HepG2 (cell line): Measurements from ENCODE around the gene DTNB. TPM values are rescaled to one million over a fixed set of nuclear protein-coding genes. Genes with fewer than 3 reads are reported as not detected.

Experiments used
- GTF2F1 ChIP-seq: fragments of 150-350 bp; IDR thresholded peaks from 2 replicates; pipeline ENCODE4 v1.6.1; 2014; ENCODE audit warnings: low read length
- HNRNPLL ChIP-seq: fragments of 200-400 bp; formaldehyde crosslinking; IDR thresholded peaks from 2 replicates; pipeline ENCODE4 v1.6.1; 2017; ENCODE audit warnings: mild to moderate bottlenecking, low read depth, low read length; ENCODE audit not compliant: poor library complexity, severe bottlenecking
- KLF6 ChIP-seq: IDR thresholded peaks from 2 replicates; pipeline ENCODE4 v1.8.0; 2016; ENCODE audit warnings: missing biosample characterization, missing genetic modification reagents
- NFE2L2 ChIP-seq: fragments of 150-350 bp; IDR thresholded peaks from 2 replicates; pipeline ENCODE4 v1.6.1; 2014; ENCODE audit warnings: low read length
- NR2F6 ChIP-seq, 2 experiments: IDR thresholded peaks; 2 replicates each; pipeline ENCODE4 v1.6.1; 2016; ENCODE audit warnings: antibody characterized with exemption in 1 of 2, mild to moderate bottlenecking in 1 of 2
- PAXIP1 ChIP-seq: sonication (generic); formaldehyde crosslinking; conservative IDR thresholded peaks from 2 replicates; pipeline ENCODE4 v1.4.0; 2020; ENCODE audit warnings: mild to moderate bottlenecking, missing genetic modification reagents, moderate library complexity
- SIN3B ChIP-seq: fragments of 150-350 bp; IDR thresholded peaks from 2 replicates; pipeline ENCODE4 v1.6.1; 2014; ENCODE audit warnings: low read length
- TEF ChIP-seq: sonication (generic); formaldehyde crosslinking; IDR thresholded peaks from 2 replicates; pipeline ENCODE4 v1.5.0; 2020; ENCODE audit warnings: missing genetic modification reagents
- ZBED4 ChIP-seq: sonication (generic); formaldehyde crosslinking; IDR thresholded peaks from 2 replicates; pipeline ENCODE4 v1.4.0; 2020; ENCODE audit warnings: missing genetic modification reagents, borderline replicate concordance
- ZFYVE20 ChIP-seq: sonication (generic); formaldehyde crosslinking; IDR thresholded peaks from 2 replicates; pipeline ENCODE4 v1.8.0; 2023; ENCODE audit warnings: low read depth, mild to moderate bottlenecking, moderate library complexity, missing genetic modification reagents, borderline replicate concordance
- ZMAT3 ChIP-seq: sonication (generic); formaldehyde crosslinking; conservative IDR thresholded peaks from 2 replicates; pipeline ENCODE4 v1.7.0; 2021; ENCODE audit warnings: missing genetic modification reagents
- ZNF207 ChIP-seq: fragments of 450-650 bp; IDR thresholded peaks from 2 replicates; pipeline ENCODE4 v1.6.1; 2016; ENCODE audit warnings: antibody characterized with exemption, borderline replicate concordance
- ZNF225 ChIP-seq: sonication (generic); formaldehyde crosslinking; IDR thresholded peaks from 2 replicates; pipeline ENCODE4 v1.4.0; 2020; ENCODE audit warnings: mild to moderate bottlenecking, missing genetic modification reagents
- ZNF660 ChIP-seq: sonication (generic); formaldehyde crosslinking; IDR thresholded peaks from 2 replicates; pipeline ENCODE4 v1.5.1; 2020; ENCODE audit warnings: mild to moderate bottlenecking, low read depth, missing genetic modification reagents, borderline replicate concordance
- polyA plus RNA-seq, 8 experiments: library from polyadenylated mRNA; depleted of rRNA in 3 of 8; stranded (reverse) in 7 of 8; unstranded in 1 of 8; fragments of >200 nt; fragmentation: Illumina TruSeq in 4 of 8; extraction: Trizol in 4 of 8; gene quantifications; 2 replicates each; pipeline versions ENCODE4 v1.2.1 to v1.2.3, GENCODE V29; 2011 to 2016; ENCODE audit warnings: low read depth in 4 of 8, missing spikeins in 1 of 8, mixed read lengths in 1 of 8; ENCODE audit not compliant: insufficient read depth in 1 of 8
- total RNA-seq, 5 experiments: library from RNA; depleted of rRNA; stranded (reverse); fragments of >200 nt; fragmentation: Illumina TruSeq; extraction: Trizol; gene quantifications; 2 replicates each; pipeline ENCODE4 v1.2.3, GENCODE V29; 2016; ENCODE audit warnings: low read depth in 1 of 5
- TF ChIP-seq, protein P1 (sequence below): sonication (generic); formaldehyde crosslinking; IDR thresholded peaks from 2 replicates; pipeline ENCODE4 v1.5.1; 2020; ENCODE audit warnings: missing genetic modification reagents, mild to moderate bottlenecking, borderline replicate concordance
- TF ChIP-seq, protein P2 (sequence below): sonication (generic); formaldehyde crosslinking; IDR thresholded peaks from 2 replicates; pipeline ENCODE4 v1.5.0; 2020; ENCODE audit warnings: missing genetic modification reagents
- TF ChIP-seq, protein P3 (sequence below): sonication (generic); formaldehyde crosslinking; IDR thresholded peaks from 2 replicates; pipeline ENCODE4 v1.8.1; 2023; ENCODE audit warnings: missing genetic modification reagents, mild to moderate bottlenecking, borderline replicate concordance

The DTNB gene
- total and polyA plus RNA-seq, 2 of the 13 experiments (the other 11 are each of a cell fraction or from before 2014, with no cell fraction given) = 14.4 to 23.9 TPM

GRCh38 chr2:25711675-25712354 is 38.4 kb upstream of the DTNB start (continued):
- TF ChIP-seq ZNF207 (no peak), ZMAT3 (CRISPR knock-in tag) (no peak), GTF2F1 (no peak), ZNF225 (no peak), ZNF660 (CRISPR knock-in tag) (no peak), NFE2L2 (no peak), PAXIP1 (no peak), ZBED4 (CRISPR knock-in tag) (no peak), TEF (CRISPR knock-in tag) (no peak), SIN3B (no peak), HNRNPLL (no peak), NR2F6 (IDR thresholded peaks at IDR 0.05) (0 out of 2 replicates have a peak, but pooled peaks have one; percentile 19), NR2F6 (CRISPR knock-in tag; IDR thresholded peaks at IDR 0.05) (no peak), ZFYVE20 (CRISPR knock-in tag) (no peak), KLF6 (no peak)
- TF ChIP-seq, protein P1, sequence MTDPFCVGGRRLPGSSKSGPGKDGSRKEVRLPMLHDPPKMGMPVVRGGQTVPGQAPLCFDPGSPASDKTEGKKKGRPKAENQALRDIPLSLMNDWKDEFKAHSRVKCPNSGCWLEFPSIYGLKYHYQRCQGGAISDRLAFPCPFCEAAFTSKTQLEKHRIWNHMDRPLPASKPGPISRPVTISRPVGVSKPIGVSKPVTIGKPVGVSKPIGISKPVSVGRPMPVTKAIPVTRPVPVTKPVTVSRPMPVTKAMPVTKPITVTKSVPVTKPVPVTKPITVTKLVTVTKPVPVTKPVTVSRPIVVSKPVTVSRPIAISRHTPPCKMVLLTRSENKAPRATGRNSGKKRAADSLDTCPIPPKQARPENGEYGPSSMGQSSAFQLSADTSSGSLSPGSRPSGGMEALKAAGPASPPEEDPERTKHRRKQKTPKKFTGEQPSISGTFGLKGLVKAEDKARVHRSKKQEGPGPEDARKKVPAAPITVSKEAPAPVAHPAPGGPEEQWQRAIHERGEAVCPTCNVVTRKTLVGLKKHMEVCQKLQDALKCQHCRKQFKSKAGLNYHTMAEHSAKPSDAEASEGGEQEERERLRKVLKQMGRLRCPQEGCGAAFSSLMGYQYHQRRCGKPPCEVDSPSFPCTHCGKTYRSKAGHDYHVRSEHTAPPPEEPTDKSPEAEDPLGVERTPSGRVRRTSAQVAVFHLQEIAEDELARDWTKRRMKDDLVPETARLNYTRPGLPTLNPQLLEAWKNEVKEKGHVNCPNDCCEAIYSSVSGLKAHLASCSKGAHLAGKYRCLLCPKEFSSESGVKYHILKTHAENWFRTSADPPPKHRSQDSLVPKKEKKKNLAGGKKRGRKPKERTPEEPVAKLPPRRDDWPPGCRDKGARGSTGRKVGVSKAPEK = no peak
- TF ChIP-seq, protein P2, sequence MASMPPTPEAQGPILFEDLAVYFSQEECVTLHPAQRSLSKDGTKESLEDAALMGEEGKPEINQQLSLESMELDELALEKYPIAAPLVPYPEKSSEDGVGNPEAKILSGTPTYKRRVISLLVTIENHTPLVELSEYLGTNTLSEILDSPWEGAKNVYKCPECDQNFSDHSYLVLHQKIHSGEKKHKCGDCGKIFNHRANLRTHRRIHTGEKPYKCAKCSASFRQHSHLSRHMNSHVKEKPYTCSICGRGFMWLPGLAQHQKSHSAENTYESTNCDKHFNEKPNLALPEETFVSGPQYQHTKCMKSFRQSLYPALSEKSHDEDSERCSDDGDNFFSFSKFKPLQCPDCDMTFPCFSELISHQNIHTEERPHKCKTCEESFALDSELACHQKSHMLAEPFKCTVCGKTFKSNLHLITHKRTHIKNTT (CRISPR knock-in tag) = no peak
- TF ChIP-seq, protein P3, sequence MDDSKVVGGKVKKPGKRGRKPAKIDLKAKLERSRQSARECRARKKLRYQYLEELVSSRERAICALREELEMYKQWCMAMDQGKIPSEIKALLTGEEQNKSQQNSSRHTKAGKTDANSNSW (CRISPR knock-in tag) = no peak
